ENCODE results near the gene BRSK1.

BRSK1 gene

GRCh38 chr19:55339889-55340783 lies 56.3 kb downstream of the BRSK1 start:
- Histone ChIP-seq H3K36me3 (ENCODE audit: insufficient read depth, low read length) (no peaks in the 10 kb centered on the region), H3K9ac (ENCODE audit: low read depth, low read length, poor library complexity, severe bottlenecking) (peak overlapping the region; percentile 99), H3K9me3 (ENCODE audit: insufficient read depth, low read depth, low read length) (no peaks in the 10 kb centered on the region), H3K4me1 (ENCODE audit: insufficient read depth, low read length, poor library complexity, severe bottlenecking) (peaks cover 29% of the 10 kb centered on the region), H3K79me2 (ENCODE audit: insufficient read depth, low read length) (peaks cover 29% of the 10 kb centered on the region), H4K20me1 (ENCODE audit: insufficient read depth, low read length, poor library complexity, severe bottlenecking) (peaks cover 25% of the 10 kb centered on the region), H2AFZ (ENCODE audit: low read length) (no peak overlapping the region), H3K4me3 (ENCODE audit: low read length, poor library complexity, severe bottlenecking) (peak overlapping the region; percentile 99), H3K9me2 (replicated peaks; ENCODE audit: low read depth, low read length) (no peaks in the 10 kb centered on the region), H3K4me2 (ENCODE audit: low read depth, low read length, poor library complexity, severe bottlenecking) (peak overlapping the region; percentile 95), H3K27me3 (ENCODE audit: insufficient read depth, low read length, poor library complexity, severe bottlenecking) (no peaks in the 10 kb centered on the region), H3F3A (ENCODE audit: low read depth) (no peaks in the 10 kb centered on the region)
- TF ChIP-seq EZH2phosphoT487 (IDR thresholded peaks at IDR 0.05; ENCODE audit: borderline replicate concordance) (no peak), CTCF (conservative IDR thresholded peaks at IDR 0.05; ENCODE audit: low read length) (no peak)

- peak; percentile 53 for TF ChIP-seq CTCF (conservative IDR thresholded peaks at IDR 0.05; ENCODE audit: low read length)
- no peak for TF ChIP-seq EZH2phosphoT487 (IDR thresholded peaks at IDR 0.05; ENCODE audit: borderline replicate concordance)
- Histone ChIP-seq H3K27me3 (ENCODE audit: insufficient read depth, low read length, poor library complexity, severe bottlenecking) (no peaks in the 10 kb centered on the region), H3F3A (ENCODE audit: low read depth) (no peaks in the 10 kb centered on the region), H3K9me3 (ENCODE audit: insufficient read depth, low read depth, low read length) (no peaks in the 10 kb centered on the region), H3K4me1 (ENCODE audit: insufficient read depth, low read length, poor library complexity, severe bottlenecking) (peaks cover 29% of the 10 kb centered on the region), H4K20me1 (ENCODE audit: insufficient read depth, low read length, poor library complexity, severe bottlenecking) (peaks cover 25% of the 10 kb centered on the region), H3K4me2 (ENCODE audit: low read depth, low read length, poor library complexity, severe bottlenecking) (peak overlapping the region; percentile 95), H2AFZ (ENCODE audit: low read length) (no peak overlapping the region), H3K36me3 (ENCODE audit: insufficient read depth, low read length) (no peaks in the 10 kb centered on the region), H3K79me2 (ENCODE audit: insufficient read depth, low read length) (peaks cover 29% of the 10 kb centered on the region), H3K9me2 (replicated peaks; ENCODE audit: low read depth, low read length) (no peaks in the 10 kb centered on the region), H3K4me3 (ENCODE audit: low read length, poor library complexity, severe bottlenecking) (peak overlapping the region; percentile 99), H3K9ac (ENCODE audit: low read depth, low read length, poor library complexity, severe bottlenecking) (peak overlapping the region; percentile 99)
Observed at GRCh38 chr19:55340784-55341147, 57.0 kb downstream of the BRSK1 start.

DNA sequence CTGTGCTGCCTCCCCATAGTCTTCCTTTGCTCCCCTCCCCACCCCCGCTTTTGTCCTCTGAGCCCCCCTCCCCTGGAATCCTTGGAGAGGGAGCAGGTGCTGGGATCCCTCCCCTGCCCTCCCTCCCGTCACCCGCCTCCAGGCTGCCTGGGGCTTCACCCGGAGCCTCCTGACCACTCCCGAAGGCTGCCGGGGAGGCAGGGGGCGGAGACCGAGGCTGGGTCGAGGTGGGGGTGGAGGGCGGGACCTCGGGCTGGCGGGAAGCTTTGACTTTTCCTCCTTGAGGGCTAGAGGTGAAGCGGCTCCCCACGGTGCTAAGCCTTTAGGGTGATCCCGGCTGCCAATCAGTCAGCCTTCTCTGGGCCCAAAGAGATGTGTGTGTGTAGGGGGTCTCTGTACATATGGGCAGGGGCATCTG lies 57.4 kb downstream of the BRSK1 start:
- peak overlapping the region; percentile 99 for H3K9ac ChIP-seq (ENCODE audit: low read depth, low read length, poor library complexity, severe bottlenecking)
- TF ChIP-seq CTCF (conservative IDR thresholded peaks at IDR 0.05; ENCODE audit: low read length): no peak
- no peak for TF ChIP-seq EZH2phosphoT487 (IDR thresholded peaks at IDR 0.05; ENCODE audit: borderline replicate concordance)

More for the DNA sequence above, 57.4 kb downstream of the BRSK1 start:
- H3K79me2 ChIP-seq (ENCODE audit: insufficient read depth, low read length): peaks cover 29% of the 10 kb centered on the region
- peaks cover 25% of the 10 kb centered on the region for H4K20me1 ChIP-seq (ENCODE audit: insufficient read depth, low read length, poor library complexity, severe bottlenecking)
- no peaks in the 10 kb centered on the region for H3K9me3 ChIP-seq (ENCODE audit: insufficient read depth, low read depth, low read length)
- H3K9me2 ChIP-seq (replicated peaks; ENCODE audit: low read depth, low read length): no peaks in the 10 kb centered on the region
- H3K36me3 ChIP-seq (ENCODE audit: insufficient read depth, low read length): no peaks in the 10 kb centered on the region
- H2AFZ ChIP-seq (ENCODE audit: low read length): no peak overlapping the region
- peak overlapping the region; percentile 99 for H3K4me3 ChIP-seq (ENCODE audit: low read length, poor library complexity, severe bottlenecking)
- peaks cover 29% of the 10 kb centered on the region for H3K4me1 ChIP-seq (ENCODE audit: insufficient read depth, low read length, poor library complexity, severe bottlenecking)
- no peaks in the 10 kb centered on the region for H3F3A ChIP-seq (ENCODE audit: low read depth)
- H3K27me3 ChIP-seq (ENCODE audit: insufficient read depth, low read length, poor library complexity, severe bottlenecking): no peaks in the 10 kb centered on the region
- peak overlapping the region; percentile 95 for H3K4me2 ChIP-seq (ENCODE audit: low read depth, low read length, poor library complexity, severe bottlenecking)
